Measurements from ENCODE around the gene HM13. TPM values are rescaled to one million over a fixed set of nuclear protein-coding genes. Genes with fewer than 3 reads are reported as not detected.

The HM13 gene
- total and polyA plus RNA-seq, 3 donors from 2014 or later, result 68.7 to 97.5 (median 86.7) TPM

- no peak for TF ChIP-seq CTCF (IDR thresholded peaks at IDR 0.05)
- no peak for TF ChIP-seq POLR2A (IDR thresholded peaks at IDR 0.05)
- H3K4me3 ChIP-seq, result no peak overlapping the region
- no peak overlapping the region for H3K27ac ChIP-seq
- no peaks in the 10 kb centered on the region for H3K9me3 ChIP-seq
- no peaks in the 10 kb centered on the region for H3K36me3 ChIP-seq (ENCODE audit: low read depth, missing control alignments)
- no peak for DNase-seq
- intact Hi-C loops (cut with DNase I; ENCODE audit: low total_unique reads), result no loop called here
- H3K27me3 ChIP-seq, result no peaks in the 10 kb centered on the region
- 80 to 83% methylated on average over 10 to 13 of the region's 13 CpGs for WGBS, 2 donors
- no peaks in the 10 kb centered on the region for H3K4me1 ChIP-seq
These were observed 67.1 kb downstream of the HM13 start for GRCh38 chr20:31581391-31581790.

- intact Hi-C loops (cut with DNase I; ENCODE audit: low total_unique reads), result no loop called here
- peak overlapping the region in 1 of 2 donors; percentile 79 for H3K27ac ChIP-seq
- 5% methylated on average over 37 to 46 of the region's 76 CpGs for WGBS, 2 donors
- H3K27me3 ChIP-seq, result no peaks in the 10 kb centered on the region
- DNase-seq, result no peak
- H3K4me3 ChIP-seq, result peak overlapping the region; percentile 36 to 49
- TF ChIP-seq POLR2A (IDR thresholded peaks at IDR 0.05), result no peak
- TF ChIP-seq CTCF (IDR thresholded peaks at IDR 0.05), result no peak
- no peaks in the 10 kb centered on the region for H3K9me3 ChIP-seq
- H3K4me1 ChIP-seq, result no peaks in the 10 kb centered on the region
- no peaks in the 10 kb centered on the region for H3K36me3 ChIP-seq (ENCODE audit: low read depth, missing control alignments)
These were observed 73.5 kb downstream of the HM13 start for GRCh38 chr20:31587545-31588389.

- no peak overlapping the region for H3K4me3 ChIP-seq
- no peaks in the 10 kb centered on the region for H3K36me3 ChIP-seq (ENCODE audit: low read depth, missing control alignments)
- H3K9me3 ChIP-seq, result no peaks in the 10 kb centered on the region
- H3K4me1 ChIP-seq, result peaks cover 2% of the 10 kb centered on the region
- no peaks in the 10 kb centered on the region for H3K27me3 ChIP-seq
- TF ChIP-seq CTCF (IDR thresholded peaks at IDR 0.05) (no peak), POLR2A (IDR thresholded peaks at IDR 0.05) (no peak)
- intact Hi-C loops (cut with DNase I; ENCODE audit: low total_unique reads), result no loop called here
- H3K27ac ChIP-seq, result no peak overlapping the region
- 84 to 87% methylated on average over 7 of the region's 7 CpGs for WGBS, 2 donors
- DNase-seq, result no peak
These were observed 76.5 kb downstream of the HM13 start for GRCh38 chr20:31590717-31591225.

- Histone ChIP-seq H3K9me3 (no peaks in the 10 kb centered on the region), H3K27me3 (no peaks in the 10 kb centered on the region), H3K4me3 (no peak overlapping the region), H3K36me3 (ENCODE audit: low read depth, missing control alignments) (no peaks in the 10 kb centered on the region), H3K4me1 (peaks cover 8% of the 10 kb centered on the region), H3K27ac (peak overlapping the region in 1 of 2 donors; percentile 41)
- DNase-seq, result no peak
- WGBS, 2 donors, result 83 to 85% methylated on average over 8 to 11 of the region's 11 CpGs
- TF ChIP-seq POLR2A (IDR thresholded peaks at IDR 0.05), result no peak
- TF ChIP-seq CTCF (IDR thresholded peaks at IDR 0.05), result no peak
- intact Hi-C loops (cut with DNase I; ENCODE audit: low total_unique reads), result no loop called here
These were observed 79.2 kb downstream of the HM13 start for GRCh38 chr20:31593221-31594001.

All from testis (tissue), 3 donors.